A549 (cell line): ENCODE results near the gene DOK5.

ENCODE experiments used
- RAD21 ChIP-seq, 2 experiments: fragments of >200 bp in 1 of 2; sonication (Bioruptor Twin) in 1 of 2; formaldehyde crosslinking in 1 of 2; IDR thresholded peaks in 1 of 2; conservative IDR thresholded peaks in 1 of 2; 2 replicates in 1 of 2; 3 replicates in 1 of 2; pipeline ENCODE4 v1.6.1; 2012 to 2018; ENCODE audit warnings: inconsistent platforms in 1 of 2
- RFX5 ChIP-seq: fragments of 450-650 bp; IDR thresholded peaks from 2 replicates; pipeline ENCODE4 v1.7.1; 2014; ENCODE audit warnings: antibody characterized with exemption, mild to moderate bottlenecking, moderate library complexity
- ZC3H11A ChIP-seq: fragments of 450-650 bp; IDR thresholded peaks from 2 replicates; pipeline ENCODE4 v1.6.1; 2014; ENCODE audit warnings: antibody characterized with exemption, mild to moderate bottlenecking

DNA sequence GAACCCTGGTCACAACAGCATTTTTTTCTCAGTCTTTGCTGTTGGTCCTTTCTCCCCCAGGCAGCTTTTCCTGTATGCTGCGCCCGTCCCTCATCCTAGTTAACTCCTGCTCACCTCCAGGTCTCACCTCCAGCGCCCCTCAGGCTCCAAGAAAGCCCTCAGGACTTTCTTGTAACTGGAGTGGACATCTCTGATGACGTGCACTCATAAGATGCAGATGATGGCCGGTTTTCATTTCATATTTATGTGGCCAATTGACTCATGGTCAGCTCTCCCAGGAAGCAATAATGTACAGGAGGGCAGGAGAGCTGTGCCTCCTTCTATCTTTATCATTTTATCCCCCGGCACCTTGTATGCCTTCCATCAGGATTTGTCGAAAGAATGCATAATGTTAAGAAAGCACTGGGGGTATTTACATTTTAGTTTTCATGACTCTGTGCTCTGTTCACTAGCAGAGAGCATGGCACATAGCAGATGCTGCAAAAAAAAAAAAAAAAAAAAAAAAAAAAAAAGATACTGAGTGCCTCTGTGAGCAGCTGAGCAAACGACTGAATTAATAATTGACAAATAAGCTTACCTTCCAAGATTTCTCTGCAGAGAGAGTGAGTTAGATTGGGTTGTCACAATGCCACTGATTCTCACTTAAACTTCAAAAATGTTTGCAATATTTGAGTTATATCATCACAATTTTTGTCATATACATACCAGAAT, 170.2 kb downstream of the DOK5 start:
- no peak for TF ChIP-seq RAD21 (conservative IDR thresholded peaks at IDR 0.05 in 1 of 2, IDR thresholded peaks at IDR 0.05 in 1 of 2)
- no peak for TF ChIP-seq ZC3H11A
- TF ChIP-seq RFX5, result no peak
